CD4-positive, alpha-beta memory T cell (primary cell): ENCODE measurements around the gene CIT. TPM values are rescaled to one million over a fixed set of nuclear protein-coding genes. Genes with fewer than 3 reads are reported as not detected.

Source experiments
- CTCF ChIA-PET: fragments of 350-600 bp; sonication (Branson Sonifier 250); formaldehyde crosslinking; loops from one replicate; lab custom pipeline; 2021; ENCODE audit warnings: inconsistent platforms; ENCODE audit not compliant: partially characterized antibody; lab: Charles Lee
- POLR2A ChIA-PET: fragments of 350-600 bp; sonication (Branson Sonifier 250); formaldehyde crosslinking; loops from one replicate; lab custom pipeline; 2021; ENCODE audit not compliant: partially characterized antibody; lab: Charles Lee
- DNase-seq, 5 donors: peaks; one replicate each; pipeline versions ENCODE4 v3.0.0 to v3.0.0-alpha.2; 2020 to 2022; ENCODE audit warnings: mixed read lengths in 1 of 5
- H3K27ac ChIP-seq: one replicate; pipeline ENCODE4 v1.7.0; 2013; ENCODE audit warnings: low read depth, low read length
- H3K27me3 ChIP-seq: 2 replicates; pipeline ENCODE4 v1.7.0; 2013; ENCODE audit warnings: mild to moderate bottlenecking, low read length, moderate library complexity; ENCODE audit not compliant: insufficient read depth
- H3K36me3 ChIP-seq: 2 replicates; pipeline ENCODE4 v1.7.0; 2013; ENCODE audit warnings: mild to moderate bottlenecking, low read length, moderate library complexity; ENCODE audit not compliant: insufficient read depth
- H3K4me1 ChIP-seq: 2 replicates; pipeline ENCODE4 v1.7.0; 2013; ENCODE audit warnings: mild to moderate bottlenecking, low read length, moderate library complexity; ENCODE audit not compliant: insufficient read depth
- H3K4me3 ChIP-seq, 2 donors: one replicate each; pipeline ENCODE4 v1.7.0; 2013; ENCODE audit warnings: low read length in 2 of 2, mild to moderate bottlenecking in 1 of 2
- H3K9me3 ChIP-seq, 2 donors: one replicate each; pipeline ENCODE4 v1.7.0; 2013; ENCODE audit warnings: low read length in 2 of 2, control low read depth in 1 of 2; ENCODE audit not compliant: control insufficient read depth in 1 of 2
- H3K27ac Mint-ChIP-seq, 7 donors: one replicate each; pipeline ENCODE4 v1.8.0; 2020 to 2021; ENCODE audit warnings: mixed read lengths in 7 of 7, mild to moderate bottlenecking in 6 of 7, inconsistent platforms in 3 of 7, moderate library complexity in 3 of 7
- H3K27me3 Mint-ChIP-seq, 2 donors: one replicate each; pipeline ENCODE4 v1.8.0; 2020 to 2021; ENCODE audit warnings: mixed read lengths in 2 of 2
- H3K36me3 Mint-ChIP-seq, 2 donors: one replicate each; pipeline ENCODE4 v1.8.0; 2020 to 2021; ENCODE audit warnings: mixed read lengths in 2 of 2, inconsistent platforms in 1 of 2, mild to moderate bottlenecking in 1 of 2
- H3K4me1 Mint-ChIP-seq, 4 donors: one replicate each; pipeline ENCODE4 v1.8.0; 2020 to 2021; ENCODE audit warnings: mixed read lengths in 4 of 4, mild to moderate bottlenecking in 1 of 4
- H3K4me3 Mint-ChIP-seq, 8 donors: one replicate each; pipeline ENCODE4 v1.8.0; 2020 to 2021; ENCODE audit warnings: mixed read lengths in 8 of 8, mild to moderate bottlenecking in 7 of 8, moderate library complexity in 6 of 8, inconsistent platforms in 3 of 8
- H3K9me3 Mint-ChIP-seq, 8 donors: one replicate each; pipeline ENCODE4 v1.8.0; 2020 to 2021; ENCODE audit warnings: mixed read lengths in 8 of 8, mild to moderate bottlenecking in 5 of 8, inconsistent platforms in 3 of 8, moderate library complexity in 1 of 8
- intact Hi-C: fragments of 100-400 bp; cut with micrococcal nuclease; formaldehyde crosslinking; loops from one replicate; pipeline ENCODE4 v1.15.1; 2023
- polyA plus RNA-seq, 2 donors: library from polyadenylated mRNA; unstranded; fragments of 300-500 nt; fragmentation: Illumina TruSeq; gene quantifications; one replicate each; pipeline ENCODE4 v1.2.3, GENCODE V29; 2021
- total RNA-seq, 2 experiments: library from RNA; stranded (reverse); gene quantifications; one replicate each; pipeline ENCODE4 v1.2.3, GENCODE V29; 2021

CIT gene
- total and polyA plus RNA-seq, 4 experiments from 2014 or later, result 1.0 to 3.5 (median 1.6) TPM; not detected in 1

DNA sequence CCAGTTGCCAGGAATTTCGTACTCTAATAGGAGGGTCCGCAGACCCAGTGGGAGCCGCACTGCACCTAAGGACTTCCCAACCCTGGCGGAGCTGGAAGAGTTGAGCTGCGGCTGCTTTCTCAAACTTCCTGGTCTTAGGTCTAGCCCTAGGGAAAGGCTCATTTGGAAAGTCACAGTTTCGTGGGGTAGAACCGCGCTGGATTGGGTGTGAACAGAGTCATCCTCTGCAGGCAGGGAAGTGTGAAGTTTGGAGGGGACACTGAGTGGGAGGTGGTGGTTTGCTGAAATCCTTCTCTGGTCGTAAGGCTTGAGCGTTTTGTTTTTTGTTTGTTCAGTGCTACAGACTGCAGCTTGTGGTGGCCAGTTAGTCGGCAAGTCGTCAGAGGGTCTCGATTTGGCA is 190.3 kb downstream of the CIT start:
- Mint-ChIP-seq H3K27me3 (no peaks in the 10 kb centered on the region), H3K4me1 (peaks cover 6 to 11% (median 8%) of the 10 kb centered on the region in 4 donors), H3K27ac (no peak overlapping the region), H3K36me3 (peaks cover 4 to 5% of the 10 kb centered on the region in 2 donors), H3K9me3 (no peaks in the 10 kb centered on the region), H3K4me3 (no peak overlapping the region)
- no peak overlapping the region for H3K27ac ChIP-seq
- POLR2A ChIA-PET, result no interaction called here
- no peaks in the 10 kb centered on the region for H3K27me3 ChIP-seq
- intact Hi-C loops, result no loop called here
- DNase-seq, result no peak
- peaks cover 8% of the 10 kb centered on the region for H3K4me1 ChIP-seq
- H3K36me3 ChIP-seq, result peaks cover under 1% of the 10 kb centered on the region
- CTCF ChIA-PET, result no interaction called here
- H3K9me3 ChIP-seq, result no peaks in the 10 kb centered on the region
- H3K4me3 ChIP-seq, result no peak overlapping the region

DNA sequence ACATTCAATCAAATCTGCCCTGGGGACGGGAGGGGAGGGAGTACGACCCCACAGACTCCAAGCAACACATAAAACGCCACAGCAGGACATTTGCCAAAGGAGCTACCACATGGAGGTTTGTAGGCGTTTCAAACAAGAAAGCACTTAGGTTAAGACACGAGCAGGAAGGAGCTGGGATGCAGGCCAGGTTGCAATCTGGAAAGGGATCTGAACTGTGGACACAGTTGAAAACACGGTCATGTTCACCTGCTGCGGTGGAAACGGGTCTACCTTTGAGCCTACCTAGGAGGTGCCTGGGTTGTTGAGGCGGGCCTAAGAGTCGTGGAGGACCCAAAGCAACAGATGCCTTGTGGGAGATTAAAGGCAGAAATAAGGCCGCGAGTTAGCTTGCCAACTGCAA is 190.8 kb downstream of the CIT start:
- intact Hi-C loops, result no loop called here
- no peaks in the 10 kb centered on the region for H3K9me3 ChIP-seq
- H3K27ac ChIP-seq, result no peak overlapping the region
- Mint-ChIP-seq H3K27ac (no peak overlapping the region), H3K9me3 (no peaks in the 10 kb centered on the region), H3K36me3 (peaks cover 4 to 5% of the 10 kb centered on the region in 2 donors), H3K27me3 (no peaks in the 10 kb centered on the region), H3K4me3 (no peak overlapping the region), H3K4me1 (peaks cover 6 to 11% (median 9%) of the 10 kb centered on the region in 4 donors)
- ChIA-PET POLR2A (no interaction called here), CTCF (no interaction called here)
- no peaks in the 10 kb centered on the region for H3K27me3 ChIP-seq
- no peak for DNase-seq
- H3K36me3 ChIP-seq, result peaks cover 5% of the 10 kb centered on the region
- peaks cover 8% of the 10 kb centered on the region for H3K4me1 ChIP-seq
- no peak overlapping the region for H3K4me3 ChIP-seq

- intact Hi-C loops, result no loop called here
- no peak overlapping the region for H3K27ac Mint-ChIP-seq
- peaks cover 8 to 10% of the 10 kb centered on the region in 2 donors for H3K36me3 Mint-ChIP-seq
- Histone ChIP-seq H3K9me3 (no peaks in the 10 kb centered on the region), H3K27ac (no peak overlapping the region), H3K4me3 (no peak overlapping the region), H3K4me1 (peaks cover 8% of the 10 kb centered on the region), H3K27me3 (no peaks in the 10 kb centered on the region), H3K36me3 (peaks cover 14% of the 10 kb centered on the region)
- no peak overlapping the region for H3K4me3 Mint-ChIP-seq
- DNase-seq, result no peak
- CTCF ChIA-PET, result no interaction called here
- no peaks in the 10 kb centered on the region for H3K27me3 Mint-ChIP-seq
- POLR2A ChIA-PET, result no interaction called here
- H3K9me3 Mint-ChIP-seq, result no peaks in the 10 kb centered on the region
- H3K4me1 Mint-ChIP-seq, result peaks cover 6 to 11% (median 9%) of the 10 kb centered on the region in 4 donors
These were observed 191.7 kb downstream of the CIT start for GRCh38 chr12:119685375-119685774.

- no peak overlapping the region for H3K4me3 Mint-ChIP-seq
- Histone ChIP-seq H3K4me1 (peaks cover 8% of the 10 kb centered on the region), H3K9me3 (no peaks in the 10 kb centered on the region), H3K27me3 (no peaks in the 10 kb centered on the region), H3K27ac (no peak overlapping the region), H3K4me3 (no peak overlapping the region), H3K36me3 (peaks cover 20% of the 10 kb centered on the region)
- H3K27me3 Mint-ChIP-seq, result no peaks in the 10 kb centered on the region
- no peaks in the 10 kb centered on the region for H3K9me3 Mint-ChIP-seq
- no peak for DNase-seq
- no peak overlapping the region for H3K27ac Mint-ChIP-seq
- intact Hi-C loops, result no loop called here
- H3K36me3 Mint-ChIP-seq, result peaks cover 12 to 15% of the 10 kb centered on the region in 2 donors
- CTCF ChIA-PET, result no interaction called here
- POLR2A ChIA-PET, result no interaction called here
- H3K4me1 Mint-ChIP-seq, result peaks cover 6 to 11% (median 9%) of the 10 kb centered on the region in 4 donors
These were observed 192.3 kb downstream of the CIT start for GRCh38 chr12:119684711-119685369.

DNA sequence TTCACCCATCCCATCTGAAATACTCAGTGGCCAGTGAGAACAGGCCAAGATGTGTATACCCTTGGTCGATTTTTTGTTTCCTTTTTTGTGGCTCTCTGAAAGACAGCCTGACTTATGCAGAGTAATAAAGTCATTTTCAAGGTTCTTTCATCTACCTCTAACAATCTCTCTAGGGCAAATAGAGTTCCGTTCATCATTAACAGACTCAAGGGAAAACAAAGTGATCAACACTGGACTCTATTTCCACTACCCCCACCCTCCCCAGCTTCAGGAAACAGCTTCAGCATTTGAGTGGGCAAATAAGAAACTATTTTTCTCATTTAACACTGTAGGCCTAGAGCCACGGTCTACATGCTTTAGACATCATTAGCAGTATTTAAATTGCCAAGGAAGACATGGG is 193.3 kb downstream of the CIT start:
- Mint-ChIP-seq H3K27ac (no peak overlapping the region), H3K9me3 (no peaks in the 10 kb centered on the region), H3K4me1 (peaks cover 6 to 11% (median 9%) of the 10 kb centered on the region in 4 donors), H3K27me3 (no peaks in the 10 kb centered on the region), H3K36me3 (peaks cover 20 to 24% of the 10 kb centered on the region in 2 donors), H3K4me3 (no peak overlapping the region)
- no peaks in the 10 kb centered on the region for H3K27me3 ChIP-seq
- peaks cover 8% of the 10 kb centered on the region for H3K4me1 ChIP-seq
- H3K36me3 ChIP-seq, result peaks cover 30% of the 10 kb centered on the region
- no peak for DNase-seq
- ChIA-PET CTCF (no interaction called here), POLR2A (no interaction called here)
- H3K9me3 ChIP-seq, result no peaks in the 10 kb centered on the region
- intact Hi-C loops, result no loop called here
- H3K27ac ChIP-seq, result no peak overlapping the region
- no peak overlapping the region for H3K4me3 ChIP-seq

DNA sequence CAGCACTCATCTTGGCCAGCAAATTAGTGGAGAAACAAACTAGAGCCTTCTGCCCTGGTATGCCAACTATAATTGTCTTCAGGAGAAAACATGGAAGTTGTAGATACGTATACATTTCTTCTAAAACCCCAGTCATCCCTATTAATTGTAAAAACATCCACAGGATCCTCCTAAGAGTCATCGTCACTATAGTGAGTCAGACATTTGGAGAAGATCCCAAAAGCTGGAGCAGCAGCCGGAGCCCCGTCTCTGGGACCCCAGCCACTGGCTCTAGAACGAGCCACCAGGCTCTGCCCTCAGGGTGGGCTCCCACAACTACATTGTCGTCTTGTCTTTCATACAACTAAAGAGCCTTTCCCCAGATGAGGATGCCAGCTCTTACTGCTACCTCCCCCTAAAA is 193.7 kb downstream of the CIT start:
- Histone ChIP-seq H3K36me3 (peaks cover 34% of the 10 kb centered on the region), H3K9me3 (no peaks in the 10 kb centered on the region), H3K4me1 (peaks cover 8% of the 10 kb centered on the region), H3K4me3 (no peak overlapping the region), H3K27me3 (no peaks in the 10 kb centered on the region), H3K27ac (no peak overlapping the region)
- DNase-seq, result no peak
- Mint-ChIP-seq H3K9me3 (no peaks in the 10 kb centered on the region), H3K36me3 (peaks cover 22 to 28% of the 10 kb centered on the region in 2 donors), H3K27ac (peak overlapping the region in 1 of 7 donors; percentile 54), H3K27me3 (no peaks in the 10 kb centered on the region), H3K4me3 (no peak overlapping the region), H3K4me1 (peaks cover 6 to 11% (median 9%) of the 10 kb centered on the region in 4 donors)
- CTCF ChIA-PET, result no interaction called here
- POLR2A ChIA-PET, result no interaction called here
- intact Hi-C loops, result no loop called here

- no peak overlapping the region for H3K27ac ChIP-seq
- no peaks in the 10 kb centered on the region for H3K27me3 ChIP-seq
- POLR2A ChIA-PET, result interaction anchor here (1.9 kb wide), 1 partner anchor 15 kb away, joined by 14 read pairs; the partner anchor contains the start of gene PRKAB1
- H3K4me3 ChIP-seq, result no peak overlapping the region
- CTCF ChIA-PET, result interaction anchor here (1.9 kb wide), 1 partner anchor 24 kb away, joined by 6 read pairs; no protein-coding TSS in a partner anchor
- Mint-ChIP-seq H3K27ac (peak overlapping the region; percentile 19 to 86 (median 61)), H3K27me3 (no peaks in the 10 kb centered on the region), H3K36me3 (peaks cover 28 to 35% of the 10 kb centered on the region in 2 donors), H3K4me1 (peaks cover 6 to 11% (median 9%) of the 10 kb centered on the region in 4 donors), H3K9me3 (no peaks in the 10 kb centered on the region), H3K4me3 (no peak overlapping the region)
- DNase-seq, result no peak
- peaks cover 40% of the 10 kb centered on the region for H3K36me3 ChIP-seq
- H3K4me1 ChIP-seq, result peaks cover 8% of the 10 kb centered on the region
- H3K9me3 ChIP-seq, result no peaks in the 10 kb centered on the region
- intact Hi-C loops, result no loop called here
These were observed 194.4 kb downstream of the CIT start for GRCh38 chr12:119682639-119683252.
